B cell (primary cell): ENCODE results near the gene PIAS3.

Experiments used
- EZH2 ChIP-seq: IDR thresholded peaks from 2 replicates; pipeline ENCODE4 v1.6.1; 2012; ENCODE audit warnings: borderline replicate concordance, low read depth, mild to moderate bottlenecking, moderate library complexity, low read length; ENCODE audit not compliant: insufficient read depth, poor library complexity, severe bottlenecking
- TF ChIP-seq, protein P1 (sequence below): fragments of 200-600 bp; IDR thresholded peaks from one replicate; pipeline ENCODE4 v1.8.0; 2022; ENCODE audit warnings: antibody characterized with exemption, mild to moderate bottlenecking

DNA sequence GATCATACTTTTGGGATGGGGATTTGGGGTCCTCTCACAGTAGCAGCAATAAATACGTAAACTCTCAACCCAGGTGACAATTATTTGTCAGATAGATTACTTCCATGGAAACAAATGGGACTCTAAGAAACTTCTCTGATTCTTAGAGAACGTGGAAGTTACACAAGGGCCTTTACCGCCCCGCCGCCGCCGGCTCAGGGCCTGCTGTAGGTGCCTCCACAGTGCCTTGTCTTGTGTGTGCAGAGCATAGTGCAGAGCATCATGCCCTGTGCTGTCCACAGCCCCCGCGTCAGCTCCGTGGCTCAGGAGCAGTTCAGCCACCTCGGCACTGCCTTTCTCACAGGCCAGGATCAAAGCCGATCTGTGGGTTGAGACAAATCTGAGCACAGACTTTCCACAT, 15.8 kb upstream of the PIAS3 start:
- no peak for TF ChIP-seq EZH2
- TF ChIP-seq, protein P1, sequence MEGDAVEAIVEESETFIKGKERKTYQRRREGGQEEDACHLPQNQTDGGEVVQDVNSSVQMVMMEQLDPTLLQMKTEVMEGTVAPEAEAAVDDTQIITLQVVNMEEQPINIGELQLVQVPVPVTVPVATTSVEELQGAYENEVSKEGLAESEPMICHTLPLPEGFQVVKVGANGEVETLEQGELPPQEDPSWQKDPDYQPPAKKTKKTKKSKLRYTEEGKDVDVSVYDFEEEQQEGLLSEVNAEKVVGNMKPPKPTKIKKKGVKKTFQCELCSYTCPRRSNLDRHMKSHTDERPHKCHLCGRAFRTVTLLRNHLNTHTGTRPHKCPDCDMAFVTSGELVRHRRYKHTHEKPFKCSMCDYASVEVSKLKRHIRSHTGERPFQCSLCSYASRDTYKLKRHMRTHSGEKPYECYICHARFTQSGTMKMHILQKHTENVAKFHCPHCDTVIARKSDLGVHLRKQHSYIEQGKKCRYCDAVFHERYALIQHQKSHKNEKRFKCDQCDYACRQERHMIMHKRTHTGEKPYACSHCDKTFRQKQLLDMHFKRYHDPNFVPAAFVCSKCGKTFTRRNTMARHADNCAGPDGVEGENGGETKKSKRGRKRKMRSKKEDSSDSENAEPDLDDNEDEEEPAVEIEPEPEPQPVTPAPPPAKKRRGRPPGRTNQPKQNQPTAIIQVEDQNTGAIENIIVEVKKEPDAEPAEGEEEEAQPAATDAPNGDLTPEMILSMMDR: no peak
